Muscle layer of colon (tissue), 2 donors: ENCODE measurements around the gene DHCR24.
"Not testable (repeated sequence)": the region's sequence is repeated elsewhere in the genome, so short reads cannot be mapped to it uniquely, and the experiment has no call there.

Experiments
- H3K27ac ChIP-seq: one replicate; pipeline ENCODE4 v1.7.0; 2013; ENCODE audit warnings: low read depth, mild to moderate bottlenecking, low read length, moderate library complexity
- H3K27me3 ChIP-seq, 2 donors: one replicate each; pipeline ENCODE4 v1.7.0; 2013; ENCODE audit warnings: low read length in 2 of 2, mild to moderate bottlenecking in 2 of 2; ENCODE audit not compliant: insufficient read depth in 2 of 2, control insufficient read depth in 1 of 2
- H3K36me3 ChIP-seq: one replicate; pipeline ENCODE4 v1.7.0; 2013; ENCODE audit warnings: mild to moderate bottlenecking, low read length; ENCODE audit not compliant: insufficient read depth
- H3K4me1 ChIP-seq: one replicate; pipeline ENCODE4 v1.7.0; 2013; ENCODE audit warnings: mild to moderate bottlenecking, low read length; ENCODE audit not compliant: insufficient read depth
- H3K4me3 ChIP-seq, 2 donors: one replicate each; pipeline ENCODE4 v1.7.0; 2013; ENCODE audit warnings: low read length in 2 of 2, low read depth in 1 of 2, mild to moderate bottlenecking in 1 of 2, moderate library complexity in 1 of 2
- H3K9ac ChIP-seq: one replicate; pipeline ENCODE4 v1.7.0; 2013; ENCODE audit warnings: low read length
- H3K9me3 ChIP-seq: one replicate; pipeline ENCODE4 v1.7.0; 2013; ENCODE audit warnings: mild to moderate bottlenecking, low read length
- donor health status: abdominal sarcoma.
- donor health status: Adenocarcinoma of cecum.

Gene DHCR24

DNA sequence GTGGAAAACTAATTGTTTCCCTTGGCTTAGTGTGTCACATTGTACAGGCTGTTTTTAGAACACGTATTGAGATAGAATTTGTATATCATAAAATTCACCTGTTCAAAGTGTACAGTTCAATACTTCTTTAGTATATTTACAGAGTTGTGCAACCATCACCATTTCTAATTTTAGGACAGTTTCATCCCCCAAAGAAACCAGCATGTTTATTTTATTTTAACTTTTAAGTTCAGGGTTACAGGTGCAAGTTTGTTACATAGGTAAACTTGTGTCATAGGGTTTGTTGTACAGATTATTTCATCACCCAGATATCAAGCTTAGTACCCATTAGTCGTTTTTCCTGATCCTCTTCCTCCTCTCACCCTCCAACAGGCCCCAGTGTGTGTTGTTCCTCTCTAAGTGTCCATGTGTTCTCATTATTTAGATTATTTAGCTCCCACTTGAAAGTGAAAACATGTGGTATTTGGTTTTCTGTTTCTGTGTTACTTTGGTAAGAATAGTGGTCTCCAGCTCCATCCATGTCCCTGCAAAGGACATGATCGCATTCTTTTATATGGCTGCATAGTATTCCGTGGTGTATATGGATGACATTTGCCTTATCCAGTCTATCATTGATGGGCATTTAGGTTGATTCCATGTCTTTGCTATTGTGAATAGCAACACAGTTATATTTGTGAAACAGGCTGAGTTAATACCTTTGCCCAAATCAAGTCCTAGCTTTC is 35.2 kb upstream of the DHCR24 start:
- Histone ChIP-seq H3K9me3 (no peaks in the 10 kb centered on the region), H3K36me3 (no peaks in the 10 kb centered on the region), H3K27me3 (no peaks in the 10 kb centered on the region), H3K4me1 (no peaks in the 10 kb centered on the region), H3K27ac (no peak overlapping the region), H3K9ac (no peak overlapping the region), H3K4me3 (no peak overlapping the region)

DNA sequence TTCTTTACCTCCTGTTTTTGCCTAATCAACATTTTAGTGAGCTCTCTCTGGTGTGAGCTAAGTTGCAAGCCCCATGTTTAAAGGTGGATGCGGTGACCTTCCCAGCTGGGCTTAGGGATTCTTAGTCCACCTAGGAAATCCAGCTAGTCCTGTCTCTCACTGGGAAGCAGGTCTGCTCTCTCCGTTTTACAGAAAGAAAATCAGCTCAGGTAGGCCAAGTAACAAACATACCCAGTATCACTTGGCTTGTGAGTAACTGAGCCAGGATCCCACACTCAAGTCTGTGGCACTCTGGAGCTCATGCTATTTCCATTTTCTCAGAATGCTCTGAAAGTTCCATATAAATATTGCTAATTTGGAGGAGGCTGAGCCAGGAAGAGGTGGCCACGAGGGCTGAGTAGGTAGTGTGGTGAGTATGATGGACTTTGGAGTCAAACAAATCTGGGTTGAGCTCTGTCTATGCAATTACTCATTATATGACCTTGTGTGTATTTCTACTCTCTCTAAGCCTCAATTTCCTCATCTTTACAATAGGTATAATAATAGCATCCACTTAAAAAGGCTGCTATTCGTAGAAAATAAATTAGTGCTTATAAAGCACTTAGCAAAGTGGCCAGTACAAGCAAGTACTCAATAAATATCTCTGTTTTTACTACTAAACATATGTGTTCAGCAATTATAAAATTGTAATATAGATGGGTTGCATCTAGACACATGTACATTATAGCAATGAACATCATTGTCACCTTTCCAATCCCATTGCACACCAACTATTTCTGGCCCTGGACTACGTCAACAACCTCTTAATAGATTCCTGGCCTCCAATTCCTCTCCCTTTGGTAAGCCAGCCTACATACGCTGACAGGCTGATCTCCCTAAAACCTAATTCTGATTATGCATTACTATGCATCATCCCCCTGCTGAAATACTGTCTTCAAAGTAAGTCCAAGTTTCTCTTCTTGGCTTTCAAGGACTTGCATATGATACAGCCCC is 32.7 kb upstream of the DHCR24 start:
- H3K36me3 ChIP-seq, result no peaks in the 10 kb centered on the region
- no peak overlapping the region for H3K4me3 ChIP-seq
- H3K9ac ChIP-seq, result no peak overlapping the region
- H3K27me3 ChIP-seq, result no peaks in the 10 kb centered on the region
- no peaks in the 10 kb centered on the region for H3K9me3 ChIP-seq
- H3K27ac ChIP-seq, result no peak overlapping the region
- no peaks in the 10 kb centered on the region for H3K4me1 ChIP-seq

DNA sequence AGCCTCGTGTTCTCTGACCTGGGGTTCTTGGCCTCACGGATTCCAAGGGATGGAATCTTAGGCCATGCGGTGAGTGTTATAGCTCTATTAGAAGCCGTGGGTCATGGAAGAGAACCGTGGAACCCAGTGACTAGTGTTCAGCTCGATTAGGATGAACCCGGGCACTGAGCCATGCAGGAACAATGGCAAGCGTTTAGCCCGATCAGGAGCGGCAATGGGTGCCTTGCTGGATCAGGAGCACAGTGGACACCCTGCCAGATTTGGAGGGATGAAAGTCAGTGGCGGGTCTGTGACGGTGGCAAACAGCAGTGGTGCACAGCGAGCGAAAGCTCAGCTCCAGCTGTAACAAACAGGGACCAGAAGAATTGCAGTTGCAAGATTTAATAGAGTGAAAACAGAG is 24.1 kb upstream of the DHCR24 start:
- H3K27me3 ChIP-seq, H3K4me1 ChIP-seq, H3K36me3 ChIP-seq, H3K27ac ChIP-seq, H3K9me3 ChIP-seq, H3K9ac ChIP-seq, H3K4me3 ChIP-seq: not testable (repeated sequence)

DNA sequence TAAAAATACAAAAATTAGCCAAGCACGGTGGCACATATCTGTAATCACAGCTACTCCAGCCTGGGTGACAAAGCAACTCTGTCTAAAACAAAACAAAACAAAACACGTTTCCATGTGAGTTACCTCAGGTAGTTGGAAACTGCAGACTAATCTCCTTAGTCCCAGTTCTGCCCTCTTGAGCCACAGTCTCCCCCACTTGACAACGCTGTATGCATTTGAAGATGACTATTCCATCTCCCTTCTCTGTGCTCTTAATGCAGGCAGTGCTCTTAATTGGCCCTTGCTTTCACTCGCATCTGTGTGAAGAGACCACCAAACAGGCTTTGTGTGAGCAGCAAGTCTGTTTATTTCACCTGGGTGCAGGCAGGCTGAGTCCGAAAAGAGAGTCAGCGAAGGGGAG is 19.6 kb upstream of the DHCR24 start:
- no peaks in the 10 kb centered on the region for H3K4me1 ChIP-seq
- H3K4me3 ChIP-seq, result no peak overlapping the region

DNA sequence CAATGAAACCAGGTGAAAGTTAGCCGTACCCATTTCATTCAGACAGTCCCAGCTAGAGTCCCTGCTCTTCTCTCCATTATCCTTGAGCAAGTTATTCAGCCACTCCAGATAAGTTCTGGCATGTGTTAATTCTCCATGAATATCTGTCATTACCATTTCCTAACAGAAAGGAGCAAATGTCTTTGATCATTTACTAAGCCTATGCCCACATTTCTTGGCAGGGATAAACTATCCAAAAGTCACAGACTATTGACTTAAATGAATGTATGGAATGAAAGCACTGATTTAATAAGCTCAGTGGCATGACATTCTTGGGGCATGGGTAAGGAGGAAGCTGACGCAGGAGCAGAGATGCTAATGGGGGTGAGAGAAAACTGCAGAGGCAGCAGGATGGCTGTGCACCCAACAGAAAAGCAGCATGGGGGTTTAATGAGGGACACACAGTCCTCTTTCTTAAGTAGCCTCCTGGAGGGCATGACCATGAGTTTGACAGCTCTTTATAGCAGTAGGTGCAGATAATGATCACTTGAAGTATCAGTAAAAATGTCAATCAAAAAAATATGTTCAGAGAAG is 17.6 kb upstream of the DHCR24 start:
- no peak overlapping the region for H3K9ac ChIP-seq
- H3K36me3 ChIP-seq, result no peaks in the 10 kb centered on the region
- H3K4me1 ChIP-seq, result no peaks in the 10 kb centered on the region
- H3K27ac ChIP-seq, result no peak overlapping the region
- H3K9me3 ChIP-seq, result no peaks in the 10 kb centered on the region
- H3K4me3 ChIP-seq, result no peak overlapping the region
- no peaks in the 10 kb centered on the region for H3K27me3 ChIP-seq

More for the DNA sequence above, 19.6 kb upstream of the DHCR24 start:
- Histone ChIP-seq H3K27me3 (no peaks in the 10 kb centered on the region), H3K9ac (no peak overlapping the region), H3K36me3 (no peaks in the 10 kb centered on the region), H3K9me3 (no peaks in the 10 kb centered on the region), H3K27ac (no peak overlapping the region)

DNA sequence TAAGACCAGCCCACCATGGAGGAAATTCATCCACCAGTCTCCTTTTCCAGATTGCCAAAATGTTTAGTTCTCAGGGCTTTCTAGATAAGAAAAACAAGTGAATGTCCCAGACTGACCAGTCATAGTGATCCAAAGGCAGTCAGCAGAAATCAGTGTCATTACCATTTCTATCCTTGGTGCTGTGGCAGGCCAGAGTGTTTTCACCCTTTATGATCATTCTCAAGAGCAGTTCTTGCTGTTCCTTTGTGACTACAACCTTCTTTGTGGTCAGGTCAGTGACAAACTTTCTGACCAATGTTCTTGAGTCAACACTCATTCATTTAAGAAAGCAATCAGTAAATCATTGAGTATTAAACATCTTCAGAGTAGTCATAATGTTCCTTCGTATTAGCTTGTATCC is 7.3 kb upstream of the DHCR24 start:
- H3K36me3 ChIP-seq, result no peaks in the 10 kb centered on the region
- H3K9me3 ChIP-seq, result no peaks in the 10 kb centered on the region
- H3K27me3 ChIP-seq, result no peaks in the 10 kb centered on the region
- no peak overlapping the region for H3K9ac ChIP-seq
- H3K4me1 ChIP-seq, result no peaks in the 10 kb centered on the region
- H3K4me3 ChIP-seq, result no peak overlapping the region
- H3K27ac ChIP-seq, result no peak overlapping the region

DNA sequence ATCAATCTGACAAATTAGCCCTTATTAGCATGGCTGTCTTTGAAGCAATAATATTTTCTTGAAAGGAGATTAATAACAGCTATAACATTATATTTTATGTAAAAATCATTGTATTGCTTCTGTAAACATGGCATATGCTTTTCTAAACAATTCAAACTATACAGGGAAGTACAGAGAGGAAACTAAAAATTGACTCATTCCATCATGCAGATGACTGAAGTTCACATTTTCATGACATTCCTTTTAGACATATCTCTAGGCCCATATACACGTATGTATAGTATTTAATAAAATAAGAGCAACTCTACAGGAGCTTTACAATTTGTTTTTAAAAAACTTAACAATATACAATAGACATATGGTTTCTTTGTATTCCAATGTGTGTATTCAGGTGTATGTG is 5.6 kb upstream of the DHCR24 start:
- Histone ChIP-seq H3K27me3 (peaks cover 2 to 3% of the 10 kb centered on the region in 2 donors), H3K4me3 (no peak overlapping the region), H3K4me1 (no peaks in the 10 kb centered on the region), H3K36me3 (no peaks in the 10 kb centered on the region), H3K9ac (no peak overlapping the region), H3K9me3 (no peaks in the 10 kb centered on the region), H3K27ac (no peak overlapping the region)

DNA sequence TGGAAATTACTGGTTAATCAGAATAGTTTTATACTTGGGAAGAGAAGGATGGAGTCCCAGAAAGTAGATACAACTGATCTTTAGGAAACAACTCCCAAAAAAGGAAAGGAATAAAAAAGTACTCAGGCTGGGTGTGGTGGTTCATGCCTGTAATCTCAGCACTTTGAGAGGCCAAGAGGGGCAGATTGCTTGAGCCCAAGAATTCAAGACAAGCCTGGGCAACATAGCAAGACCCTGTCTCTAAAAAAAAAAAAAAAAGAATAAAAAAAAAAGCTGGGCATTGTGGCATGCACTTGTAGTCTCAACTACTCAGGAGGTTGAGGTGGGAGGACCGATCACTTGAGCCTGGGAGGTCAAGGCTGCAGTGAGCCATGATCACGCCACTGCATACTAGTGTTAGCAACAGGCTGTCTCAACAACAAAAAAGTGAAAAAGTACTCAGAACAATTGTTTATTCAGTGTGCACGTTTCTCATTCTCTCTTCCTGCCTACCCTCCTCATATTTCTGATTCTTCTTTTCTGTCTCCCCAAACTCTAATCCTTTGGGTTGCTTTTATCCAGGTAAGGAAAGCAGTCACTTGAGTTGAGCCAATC is 2.2 kb upstream of the DHCR24 start:
- Histone ChIP-seq H3K36me3 (no peaks in the 10 kb centered on the region), H3K27me3 (peaks cover 5 to 28% of the 10 kb centered on the region in 2 donors), H3K9ac (no peak overlapping the region), H3K27ac (no peak overlapping the region), H3K9me3 (no peaks in the 10 kb centered on the region), H3K4me3 (no peak overlapping the region), H3K4me1 (peaks cover 8% of the 10 kb centered on the region)

DNA sequence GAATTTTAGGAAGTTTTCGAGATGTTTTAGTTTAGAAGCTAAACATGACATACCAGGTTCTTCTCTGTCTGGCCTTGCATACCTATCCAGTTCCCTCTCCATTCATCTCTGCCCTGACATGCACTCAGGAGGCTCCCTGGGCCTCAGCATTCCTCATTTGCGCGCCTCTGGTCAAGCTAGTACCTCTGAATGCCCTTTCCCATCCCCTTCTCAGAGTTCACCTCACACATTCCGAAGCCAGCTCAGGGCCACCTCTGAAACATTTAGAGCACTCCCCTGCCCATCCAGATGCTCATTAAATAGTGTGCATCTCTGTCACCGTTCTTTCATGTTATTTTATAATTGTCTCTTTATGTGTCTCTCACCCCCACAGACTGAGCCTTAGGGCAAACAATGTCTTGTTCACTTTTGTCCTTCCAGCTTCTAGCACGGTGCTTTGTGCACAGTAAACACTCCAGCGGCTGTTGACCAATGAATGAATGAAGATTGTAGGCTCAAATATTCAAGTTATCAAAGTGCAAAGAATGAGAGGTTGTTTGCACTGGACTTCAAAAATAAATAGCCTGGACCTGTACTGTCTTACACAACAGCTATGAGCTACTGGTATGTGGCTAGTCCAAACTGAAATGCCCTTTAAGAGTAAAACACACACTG is 1.2 kb upstream of the DHCR24 start:
- Histone ChIP-seq H3K36me3 (no peaks in the 10 kb centered on the region), H3K4me3 (peak overlapping the region in 1 of 2 donors; percentile 62), H3K4me1 (peaks cover 8% of the 10 kb centered on the region), H3K27ac (no peak overlapping the region), H3K9me3 (no peaks in the 10 kb centered on the region), H3K27me3 (peaks cover 5 to 28% of the 10 kb centered on the region in 2 donors), H3K9ac (no peak overlapping the region)

DNA sequence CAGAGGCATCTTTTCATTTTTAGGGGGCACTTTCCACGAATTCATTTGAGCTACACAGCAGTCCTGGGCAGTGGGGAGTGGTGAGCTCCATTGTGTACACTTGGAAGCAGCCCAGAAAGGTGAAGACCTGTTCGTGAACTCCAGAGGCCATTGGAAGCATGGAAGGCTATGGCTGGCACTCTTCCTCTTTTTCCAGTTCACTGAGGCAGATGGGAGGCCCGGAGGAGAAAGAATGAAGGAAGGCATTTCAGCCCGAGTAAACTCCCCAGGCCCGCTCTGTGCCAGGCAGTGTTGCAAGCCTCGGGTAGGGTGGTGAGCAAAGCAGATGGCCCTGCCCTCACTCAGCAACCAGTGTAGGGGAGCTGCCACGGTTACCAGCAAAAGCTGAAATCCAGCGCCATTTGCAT is 673 bp upstream of the DHCR24 start:
- Histone ChIP-seq H3K27me3 (peaks cover 5 to 28% of the 10 kb centered on the region in 2 donors), H3K9ac (no peak overlapping the region), H3K27ac (no peak overlapping the region), H3K36me3 (no peaks in the 10 kb centered on the region), H3K4me1 (peaks cover 8% of the 10 kb centered on the region), H3K9me3 (no peaks in the 10 kb centered on the region), H3K4me3 (peak overlapping the region; percentile 61 to 62)
